HG03066 (cell line): ENCODE data around the gene CALHM2.
"Not testable (repeated sequence)": the region's sequence is repeated elsewhere in the genome, so short reads cannot be mapped to it uniquely, and the experiment has no call there.

Experiments
- ATAC-seq: cut with Tn5 transposase; IDR thresholded peaks from one replicate; pipeline ENCODE4 v1.9.1; 2021; ENCODE audit warnings: low read depth; ENCODE audit not compliant: unreplicated experiment

The CALHM2 gene

DNA sequence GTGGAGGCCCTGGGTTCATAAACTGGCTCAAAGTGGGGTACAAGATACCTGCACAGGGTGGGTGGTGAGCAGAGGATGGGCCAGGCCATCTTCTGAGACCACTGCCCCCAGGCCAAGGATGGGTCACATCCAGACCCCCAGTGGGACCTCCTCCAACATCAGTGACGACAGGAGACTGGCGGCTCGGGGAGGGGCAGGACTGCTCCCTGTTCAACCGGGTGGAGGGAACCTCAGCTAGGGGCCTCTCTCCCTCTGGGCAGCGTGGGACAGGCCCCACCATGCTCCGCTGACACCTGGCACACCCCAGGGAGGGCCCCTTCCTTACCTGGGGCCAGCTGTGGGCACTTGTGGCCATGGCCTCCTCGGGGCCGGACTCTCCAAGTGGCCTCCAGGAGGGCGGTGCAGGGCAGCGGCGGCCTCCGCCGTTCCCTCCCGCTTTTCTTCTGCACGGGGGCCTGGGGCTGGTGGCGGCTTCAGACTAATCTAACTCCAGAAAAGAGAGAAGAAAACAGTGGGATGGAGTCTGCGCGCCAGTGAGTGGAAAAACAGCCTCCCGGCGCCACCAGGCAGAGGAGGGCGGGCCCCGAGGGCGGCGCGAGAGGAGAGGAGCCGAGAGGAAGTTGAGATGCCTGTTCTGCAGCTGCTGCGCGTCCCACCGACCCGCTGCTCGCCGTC lies at the start of gene CALHM2:
Gene CALHM2 (minus strand): TSS at position 540 of the 675 bp plus-strand sequence. CDS start 2,429 bp downstream, outside the sequence.
- ATAC-seq: peak; percentile 77

GRCh38 chr10:103501186-103501585 lies 49.0 kb upstream of the CALHM2 start:
- no peak for ATAC-seq

DNA sequence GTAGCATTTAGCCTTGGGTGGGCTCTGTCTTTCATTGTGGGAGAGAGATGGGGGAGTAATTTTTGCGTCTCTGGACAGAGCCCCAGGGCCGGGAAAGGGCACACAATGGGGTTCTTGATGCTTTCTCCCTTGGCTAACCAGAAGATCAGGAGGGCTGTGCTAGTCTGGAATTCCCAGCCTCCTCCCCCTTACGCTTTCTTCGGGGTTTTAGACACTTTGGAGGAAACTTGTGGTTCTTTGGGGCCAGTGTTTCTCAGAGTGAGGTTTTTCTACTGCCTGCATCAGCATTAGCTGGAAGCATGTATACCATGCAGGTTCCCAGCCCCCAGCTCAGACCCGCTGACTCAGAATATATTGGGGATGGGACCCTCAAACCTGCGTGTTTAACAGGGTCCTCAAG lies 48.3 kb upstream of the CALHM2 start:
- no peak for ATAC-seq

DNA sequence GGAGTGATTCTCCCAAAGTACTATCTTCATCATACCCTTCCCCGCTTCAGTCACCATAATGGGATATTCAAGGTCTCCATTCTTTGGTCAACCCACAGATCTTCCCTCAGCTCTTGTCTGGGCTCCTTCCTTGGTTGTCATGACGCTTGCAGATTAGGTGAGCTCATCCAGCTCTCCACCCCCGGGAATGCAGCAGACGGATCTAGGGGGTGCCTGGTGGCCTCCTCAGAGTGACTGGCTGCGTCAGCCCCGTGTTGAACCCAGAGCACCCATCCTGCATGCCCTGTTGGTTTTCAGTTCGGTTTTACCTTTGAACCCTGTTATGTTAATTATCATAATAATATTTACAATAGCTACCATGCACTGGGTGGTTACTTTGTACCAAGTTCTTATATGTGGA lies 47.7 kb upstream of the CALHM2 start:
- ATAC-seq: no peak

- ATAC-seq: no peak
These were observed 46.9 kb upstream of the CALHM2 start for GRCh38 chr10:103498936-103499638.

- ATAC-seq: no peak
These were observed 45.2 kb upstream of the CALHM2 start for GRCh38 chr10:103497161-103497915.

- ATAC-seq: no peak
These were observed 43.2 kb upstream of the CALHM2 start for GRCh38 chr10:103495321-103495720.

DNA sequence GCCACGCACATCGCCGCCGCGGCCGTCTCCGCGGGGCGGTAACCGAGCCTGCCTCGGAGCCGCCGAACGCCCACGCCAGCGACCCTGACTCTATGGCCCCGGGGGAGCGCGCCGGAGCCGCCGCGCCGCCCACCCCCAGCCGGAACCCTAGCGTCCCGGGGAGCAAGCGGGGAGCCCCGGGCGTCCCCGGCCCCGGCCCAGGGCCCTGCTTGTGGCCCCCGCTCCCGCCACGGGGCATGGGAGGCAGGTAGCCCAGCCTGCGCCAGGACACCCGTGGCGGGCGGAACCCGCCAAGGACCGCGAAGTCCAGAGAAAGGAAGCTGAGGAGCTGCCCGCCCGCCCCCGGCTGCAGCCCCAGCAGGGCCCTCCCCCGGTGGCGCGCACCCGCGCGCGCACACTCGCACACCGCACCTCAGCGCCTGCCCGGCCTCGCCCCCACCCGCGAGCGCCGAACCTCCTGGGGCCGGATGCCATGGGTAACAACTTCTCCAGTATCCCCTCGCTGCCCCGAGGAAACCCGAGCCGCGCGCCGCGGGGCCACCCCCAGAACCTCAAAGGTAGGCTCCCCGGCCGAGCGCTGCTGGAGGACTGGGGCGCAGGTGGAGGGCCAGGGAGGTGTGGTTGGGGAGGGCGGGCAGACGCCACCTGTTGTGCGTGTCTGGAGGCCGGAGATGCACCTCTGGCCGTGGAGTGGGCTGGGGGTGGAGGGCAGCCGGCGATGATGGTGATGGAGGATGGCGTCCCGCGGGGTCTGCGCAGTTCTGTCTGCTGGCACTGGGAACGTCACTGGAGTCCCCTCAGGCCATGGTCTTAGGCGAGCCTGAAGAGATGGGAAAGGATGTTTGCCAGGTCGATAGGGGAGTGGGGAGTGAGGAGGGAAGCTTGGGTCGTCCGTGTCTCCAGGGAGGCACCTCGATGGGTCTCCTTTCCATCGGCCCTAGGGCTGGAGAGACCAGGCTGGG lies 42.0 kb upstream of the CALHM2 start:
- no peak for ATAC-seq

DNA sequence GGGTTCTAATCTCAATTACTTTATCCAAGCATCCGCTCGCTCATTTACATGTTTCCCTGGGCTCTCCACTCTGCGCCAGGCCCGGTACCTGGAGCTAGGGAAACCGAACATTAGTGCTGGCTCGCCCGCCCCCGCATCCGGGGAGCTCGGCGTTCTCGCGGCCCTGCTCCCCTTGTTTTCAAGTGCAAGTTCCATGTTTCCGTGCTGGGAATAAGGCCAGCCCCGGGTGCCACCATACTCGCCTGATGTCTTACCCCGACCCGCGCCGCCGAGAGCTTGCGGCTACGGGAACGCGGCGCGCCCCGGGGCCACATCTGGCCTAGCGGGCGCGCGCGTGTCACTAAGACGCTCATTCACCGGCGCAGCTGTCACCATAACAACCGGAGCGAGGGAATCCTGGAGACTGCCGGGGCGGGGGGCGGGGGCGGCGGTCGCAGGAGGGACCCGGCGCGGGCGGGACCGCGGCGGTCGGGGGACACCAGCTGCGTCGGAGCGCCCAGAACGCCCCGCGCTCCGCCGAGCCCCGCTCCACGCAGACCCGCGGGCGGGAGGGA lies 41.3 kb upstream of the CALHM2 start, which contains the start of gene NEURL1:
Gene NEURL1 (plus strand): TSS at position 344 of the 554 bp plus-strand sequence. CDS start 683 bp downstream, outside the sequence.
- ATAC-seq: no peak

DNA sequence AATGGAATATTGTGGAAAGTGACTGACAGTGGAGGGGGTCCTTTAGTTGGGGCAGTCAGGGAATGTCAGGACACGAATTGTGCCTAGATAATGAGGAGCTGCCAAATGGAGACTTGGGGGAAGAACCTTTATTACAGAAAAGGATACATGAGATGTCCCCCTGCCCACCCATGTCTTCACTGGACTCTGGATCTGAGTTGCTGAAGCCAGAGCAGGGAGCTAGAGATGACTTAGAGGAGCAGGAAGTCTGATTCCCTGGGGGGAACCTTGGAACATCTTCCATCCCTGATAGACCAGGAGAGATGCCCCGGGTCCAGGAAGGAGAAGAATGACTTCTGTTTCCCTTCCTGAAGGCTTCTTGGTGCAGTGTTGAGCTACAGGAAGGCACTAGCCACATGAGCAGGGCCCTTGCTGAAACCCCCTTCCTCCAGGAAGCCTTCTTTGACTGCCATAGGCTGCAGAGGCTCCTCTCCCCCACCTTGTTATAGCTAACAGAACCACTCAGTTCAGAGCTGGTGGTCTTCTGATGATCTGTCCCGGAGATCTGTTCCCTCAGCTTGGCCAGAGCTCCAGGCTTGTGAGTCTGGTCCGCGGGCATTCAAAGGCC lies 40.6 kb upstream of the CALHM2 start:
- ATAC-seq: no peak

DNA sequence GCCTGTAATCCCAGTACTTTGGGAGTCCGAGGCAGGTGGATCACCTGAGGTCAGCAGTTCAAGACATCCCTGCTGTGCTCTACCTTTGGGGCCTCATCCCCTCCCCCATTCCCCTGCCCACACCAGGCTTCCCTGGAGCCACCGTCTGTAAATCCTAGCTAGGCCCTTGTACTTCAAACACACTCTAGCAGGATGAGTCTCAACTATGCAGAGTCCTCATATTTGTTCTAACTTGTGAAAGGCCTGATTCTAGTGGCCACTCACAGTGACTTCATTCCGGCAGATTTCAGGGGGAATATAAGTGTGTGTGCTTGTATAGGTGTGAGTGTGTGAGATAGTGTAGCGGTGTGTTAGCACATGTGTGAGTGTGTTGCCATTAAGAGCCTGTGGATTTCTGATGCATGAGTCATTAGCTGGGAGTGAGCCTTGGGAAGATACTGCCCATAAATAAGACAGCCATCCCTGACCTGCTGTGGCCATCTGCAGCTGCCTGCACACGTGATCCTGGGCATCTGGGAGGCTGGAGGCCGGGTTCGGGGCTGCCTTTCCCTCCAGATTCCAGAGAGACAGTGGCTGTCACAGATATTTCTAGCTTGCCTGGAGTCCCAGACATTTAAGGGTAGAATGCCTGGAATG lies 39.7 kb upstream of the CALHM2 start:
- ATAC-seq: no peak

DNA sequence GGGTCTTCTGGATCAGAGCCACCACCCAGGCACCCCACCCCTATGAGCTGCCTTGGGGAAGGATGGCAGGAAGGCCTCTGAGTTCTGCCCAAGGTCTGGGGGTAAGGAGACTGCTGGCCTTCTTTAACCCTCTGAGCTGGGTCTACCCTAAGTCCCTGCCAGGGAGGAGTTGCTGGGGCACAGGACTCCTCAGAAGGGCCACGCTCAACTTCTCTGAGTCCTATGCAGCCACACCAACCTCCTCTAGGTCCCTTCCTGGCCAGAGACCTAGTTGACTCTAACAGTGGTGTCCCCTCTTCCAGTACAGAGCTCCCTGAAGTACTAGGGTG lies 38.8 kb upstream of the CALHM2 start:
- peak; percentile 17 for ATAC-seq

GRCh38 chr10:103487410-103487708 lies 35.2 kb upstream of the CALHM2 start:
- no peak for ATAC-seq

DNA sequence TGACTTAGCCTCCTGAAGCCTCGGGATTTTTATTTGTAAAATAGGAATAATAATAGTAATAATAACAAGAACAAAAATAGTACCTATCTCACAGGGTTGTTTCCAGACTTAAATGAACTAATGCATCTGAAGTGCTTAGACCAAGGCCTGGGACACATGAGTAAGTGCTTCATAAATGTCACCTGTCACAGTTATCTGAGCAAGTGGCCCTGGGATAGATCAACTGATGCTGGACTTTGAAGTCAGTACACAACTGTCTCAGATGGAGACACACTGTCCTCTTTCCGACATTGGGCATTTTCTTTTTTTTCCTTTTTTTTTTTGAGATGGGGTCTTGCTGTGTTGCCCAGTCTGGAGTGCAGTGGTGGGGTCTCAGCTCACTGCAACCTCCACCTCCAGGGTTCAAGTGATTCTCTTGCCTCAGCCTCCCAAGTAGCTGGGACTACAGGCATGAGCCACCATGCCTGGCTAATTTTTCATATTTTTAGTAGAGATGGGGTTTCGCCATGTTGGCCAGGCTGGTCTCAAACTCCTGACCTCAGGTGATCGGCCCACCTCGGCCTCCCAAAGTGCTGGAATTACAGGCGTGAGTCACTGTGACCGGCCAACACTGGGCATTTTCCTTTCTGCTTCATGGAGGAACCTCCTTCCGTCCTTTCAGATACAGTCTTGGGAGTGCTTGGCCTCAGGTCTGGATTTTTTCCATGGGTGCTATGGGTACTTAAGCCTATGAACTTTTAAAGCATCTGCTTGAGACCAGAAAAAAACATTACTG lies 34.7 kb upstream of the CALHM2 start:
- ATAC-seq: not testable (repeated sequence)

- ATAC-seq: no peak
These were observed 29.9 kb upstream of the CALHM2 start for GRCh38 chr10:103481974-103482531.

GRCh38 chr10:103480521-103480920 lies 28.4 kb upstream of the CALHM2 start:
- no peak for ATAC-seq

DNA sequence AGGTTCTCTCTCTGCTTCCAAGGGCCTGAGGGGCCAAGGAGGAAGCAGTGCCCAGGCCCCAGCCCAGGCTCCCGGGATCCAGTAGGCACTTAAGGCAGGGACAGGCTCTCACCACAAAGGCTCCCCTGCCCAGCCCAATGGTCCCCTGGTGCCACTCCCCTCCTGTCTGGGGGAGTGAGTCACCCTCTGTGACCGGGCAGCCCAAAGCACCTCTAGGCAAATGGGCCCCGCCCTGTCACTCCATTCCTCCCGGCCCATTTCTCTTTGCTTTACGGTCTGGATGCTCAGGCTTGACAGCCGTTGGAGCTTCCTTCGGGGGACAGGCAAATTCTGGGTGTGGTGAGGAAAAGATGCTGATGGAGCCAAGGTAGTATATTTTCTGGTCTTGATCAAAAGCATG lies 27.0 kb upstream of the CALHM2 start, which contains the start of gene CALHM3:
Gene CALHM3 (minus strand): TSS at position 106 of the 400 bp plus-strand sequence. CDS start 208 bp downstream, outside the sequence.
- no peak for ATAC-seq

- ATAC-seq: no peak
These were observed 26.5 kb upstream of the CALHM2 start for GRCh38 chr10:103478671-103479070.
